HG03103 (cell line): ENCODE data around the gene SLC9A9.
"Not testable (repeated sequence)": the region's sequence is repeated elsewhere in the genome, so short reads cannot be mapped to it uniquely, and the experiment has no call there.

ENCODE experiments used
- ATAC-seq: cut with Tn5 transposase; IDR thresholded peaks from one replicate; pipeline ENCODE4 v1.9.1; 2021; ENCODE audit warnings: low read depth; ENCODE audit not compliant: unreplicated experiment

The SLC9A9 gene

GRCh38 chr3:143847787-143848631 lies at the start of gene SLC9A9:
Gene SLC9A9, minus strand, starts transcription at chr3:143848468. Its CDS starts 146 bp downstream, at chr3:143848322.
- peak; percentile 85 for ATAC-seq

GRCh38 chr3:143897576-143898295 lies 49.5 kb upstream of the SLC9A9 start:
- ATAC-seq: no peak

- ATAC-seq: no peak
Observed at GRCh38 chr3:143896486-143896885, 48.2 kb upstream of the SLC9A9 start.

- ATAC-seq: no peak
Observed at GRCh38 chr3:143895805-143896204, 47.5 kb upstream of the SLC9A9 start.

- no peak for ATAC-seq
Observed at GRCh38 chr3:143888846-143889245, 40.6 kb upstream of the SLC9A9 start.

GRCh38 chr3:143888166-143888565 lies 39.9 kb upstream of the SLC9A9 start:
- ATAC-seq: no peak

GRCh38 chr3:143885780-143886427 lies 37.6 kb upstream of the SLC9A9 start:
- peak; percentile 87 for ATAC-seq

- no peak for ATAC-seq
Observed at GRCh38 chr3:143884861-143885260, 36.6 kb upstream of the SLC9A9 start.

GRCh38 chr3:143883151-143883550 lies 34.9 kb upstream of the SLC9A9 start:
- no peak for ATAC-seq

GRCh38 chr3:143881095-143881494 lies 32.8 kb upstream of the SLC9A9 start:
- ATAC-seq: no peak

- ATAC-seq: no peak
Observed at GRCh38 chr3:143875546-143875945, 27.3 kb upstream of the SLC9A9 start.

- ATAC-seq: not testable (repeated sequence)
Observed at GRCh38 chr3:143873553-143873952, 25.3 kb upstream of the SLC9A9 start.

- ATAC-seq: no peak
Observed at GRCh38 chr3:143865302-143865701, 17.0 kb upstream of the SLC9A9 start.

- no peak for ATAC-seq
Observed at GRCh38 chr3:143859465-143860203, 11.4 kb upstream of the SLC9A9 start.

- no peak for ATAC-seq
Observed at GRCh38 chr3:143856252-143856970, 8.1 kb upstream of the SLC9A9 start.

- ATAC-seq: no peak
Observed at GRCh38 chr3:143855183-143855582, 6.9 kb upstream of the SLC9A9 start.

GRCh38 chr3:143851331-143852017 lies 3.2 kb upstream of the SLC9A9 start:
- no peak for ATAC-seq

GRCh38 chr3:143850877-143851276 lies 2.6 kb upstream of the SLC9A9 start:
- no peak for ATAC-seq

- peak; percentile 51 for ATAC-seq
Observed at GRCh38 chr3:143849854-143850549, 1.7 kb upstream of the SLC9A9 start.
